ENCODE measurements around the gene SDR42E2.

DNA sequence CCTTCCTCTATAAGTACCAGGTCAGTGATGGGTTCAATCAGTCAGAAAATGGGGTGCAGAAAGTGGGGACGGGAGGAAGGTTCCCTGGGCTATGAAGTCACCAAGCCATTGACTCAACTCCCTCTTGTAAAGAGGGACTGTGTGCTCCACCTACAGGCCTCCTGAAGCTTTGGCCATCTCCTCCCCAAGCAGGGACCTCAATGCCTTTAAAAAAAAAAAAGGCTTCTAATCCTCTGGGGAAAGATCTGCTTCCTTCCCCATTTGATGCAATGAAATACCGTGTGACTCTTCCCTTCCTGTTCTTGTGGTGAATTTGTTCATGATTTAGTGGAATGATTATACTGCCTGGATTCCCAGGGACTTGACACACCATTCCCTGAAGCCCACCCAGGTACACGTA, 39.2 kb upstream of the SDR42E2 start:
- no peak for TF ChIP-seq EZH2 (IDR thresholded peaks at IDR 0.05; ENCODE audit: borderline replicate concordance, low read depth, low read length, poor library complexity, severe bottlenecking)
- TF ChIP-seq, protein P1, sequence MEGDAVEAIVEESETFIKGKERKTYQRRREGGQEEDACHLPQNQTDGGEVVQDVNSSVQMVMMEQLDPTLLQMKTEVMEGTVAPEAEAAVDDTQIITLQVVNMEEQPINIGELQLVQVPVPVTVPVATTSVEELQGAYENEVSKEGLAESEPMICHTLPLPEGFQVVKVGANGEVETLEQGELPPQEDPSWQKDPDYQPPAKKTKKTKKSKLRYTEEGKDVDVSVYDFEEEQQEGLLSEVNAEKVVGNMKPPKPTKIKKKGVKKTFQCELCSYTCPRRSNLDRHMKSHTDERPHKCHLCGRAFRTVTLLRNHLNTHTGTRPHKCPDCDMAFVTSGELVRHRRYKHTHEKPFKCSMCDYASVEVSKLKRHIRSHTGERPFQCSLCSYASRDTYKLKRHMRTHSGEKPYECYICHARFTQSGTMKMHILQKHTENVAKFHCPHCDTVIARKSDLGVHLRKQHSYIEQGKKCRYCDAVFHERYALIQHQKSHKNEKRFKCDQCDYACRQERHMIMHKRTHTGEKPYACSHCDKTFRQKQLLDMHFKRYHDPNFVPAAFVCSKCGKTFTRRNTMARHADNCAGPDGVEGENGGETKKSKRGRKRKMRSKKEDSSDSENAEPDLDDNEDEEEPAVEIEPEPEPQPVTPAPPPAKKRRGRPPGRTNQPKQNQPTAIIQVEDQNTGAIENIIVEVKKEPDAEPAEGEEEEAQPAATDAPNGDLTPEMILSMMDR (conservative IDR thresholded peaks at IDR 0.05; ENCODE audit: low read depth, low read length): no peak
